Stimulated activated effector memory CD8-positive, alpha-beta T cell treated with anti-CD3 and anti-CD28 coated beads, Interleukin-12 subunit alpha, Interleukin-12 subunit beta, amount 100 ng/mL, for 72 hours (primary cell): ENCODE results near the gene IGBP1.
"Not testable (repeated sequence)": the region's sequence is repeated elsewhere in the genome, so short reads cannot be mapped to it uniquely, and the experiment has no call there.

Source experiments
- ATAC-seq: fragments of 150-1000 bp; cut with Tn5 transposase; 2 replicates; pipeline ENCODE4 v1.10.0; 2021
- DNase-seq, 2 donors: peaks; one replicate each; pipeline ENCODE4 v3.0.0; 2021 to 2022; ENCODE audit warnings: low spot score in 2 of 2
- H3K27ac Mint-ChIP-seq: one replicate; pipeline ENCODE4 v1.8.0; 2022; ENCODE audit warnings: mild to moderate bottlenecking, mixed read lengths
- H3K36me3 Mint-ChIP-seq: one replicate; pipeline ENCODE4 v1.8.0; 2022; ENCODE audit warnings: mild to moderate bottlenecking, mixed read lengths
- H3K4me1 Mint-ChIP-seq: one replicate; pipeline ENCODE4 v1.8.0; 2022; ENCODE audit warnings: mixed read lengths
- H3K4me3 Mint-ChIP-seq: one replicate; pipeline ENCODE4 v1.8.0; 2022; ENCODE audit warnings: mild to moderate bottlenecking, mixed read lengths
- H3K9me3 Mint-ChIP-seq: one replicate; pipeline ENCODE4 v1.8.0; 2022; ENCODE audit warnings: mixed read lengths

IGBP1 gene

GRCh38 chrX:70133303-70134115 lies at the start of gene IGBP1:
Gene IGBP1, plus strand, starts transcription at chrX:70133447. Its CDS starts 501 bp downstream, at chrX:70133948.
- Mint-ChIP-seq H3K4me1 (peaks cover 22% of the 10 kb centered on the region), H3K4me3 (peak within 1 kb of the TSS; percentile 86), H3K36me3 (peaks cover 38% of the 10 kb centered on the region), H3K9me3 (no peaks in the 10 kb centered on the region), H3K27ac (peak within 1 kb of the TSS; percentile 96)
- ATAC-seq = peak; percentile 90
- DNase-seq = peak; percentile 38 to 74

GRCh38 chrX:70084592-70085240 lies 48.5 kb upstream of the IGBP1 start:
- Mint-ChIP-seq H3K4me1 (no peaks in the 10 kb centered on the region), H3K27ac (no peak overlapping the region), H3K9me3 (no peaks in the 10 kb centered on the region), H3K36me3 (no peaks in the 10 kb centered on the region), H3K4me3 (no peak overlapping the region)
- no peak for ATAC-seq
- DNase-seq = no peak

- no peak for DNase-seq
- H3K27ac Mint-ChIP-seq = no peak overlapping the region
Observed at GRCh38 chrX:70087857-70088630, 45.2 kb upstream of the IGBP1 start.

GRCh38 chrX:70088751-70089150 lies 44.5 kb upstream of the IGBP1 start:
- Mint-ChIP-seq H3K27ac (no peak overlapping the region), H3K9me3 (no peaks in the 10 kb centered on the region), H3K4me3 (no peak overlapping the region), H3K4me1 (no peaks in the 10 kb centered on the region), H3K36me3 (no peaks in the 10 kb centered on the region)
- DNase-seq (no peak), ATAC-seq (no peak)

More at GRCh38 chrX:70087857-70088630, 45.2 kb upstream of the IGBP1 start:
- Mint-ChIP-seq H3K9me3 (no peaks in the 10 kb centered on the region), H3K4me1 (no peaks in the 10 kb centered on the region), H3K36me3 (no peaks in the 10 kb centered on the region), H3K4me3 (no peak overlapping the region)
- ATAC-seq = no peak

GRCh38 chrX:70089604-70090297 lies 43.5 kb upstream of the IGBP1 start:
- Mint-ChIP-seq H3K27ac (peak overlapping the region; percentile 52), H3K36me3 (no peaks in the 10 kb centered on the region), H3K4me1 (no peaks in the 10 kb centered on the region), H3K4me3 (no peak overlapping the region), H3K9me3 (no peaks in the 10 kb centered on the region)
- ATAC-seq (no peak), DNase-seq (no peak)

- Mint-ChIP-seq H3K9me3 (no peaks in the 10 kb centered on the region), H3K27ac (no peak overlapping the region)
Observed at GRCh38 chrX:70092247-70092646, 41.0 kb upstream of the IGBP1 start.

GRCh38 chrX:70096052-70096451 lies 37.2 kb upstream of the IGBP1 start:
- Mint-ChIP-seq H3K36me3 (no peaks in the 10 kb centered on the region), H3K4me3 (no peak overlapping the region), H3K4me1 (no peaks in the 10 kb centered on the region), H3K27ac (no peak overlapping the region), H3K9me3 (no peaks in the 10 kb centered on the region)
- no peak for DNase-seq
- ATAC-seq = no peak

More at GRCh38 chrX:70092247-70092646, 41.0 kb upstream of the IGBP1 start:
- H3K4me3 Mint-ChIP-seq = no peak overlapping the region
- no peak for DNase-seq
- ATAC-seq = no peak
- H3K36me3 Mint-ChIP-seq = no peaks in the 10 kb centered on the region
- no peaks in the 10 kb centered on the region for H3K4me1 Mint-ChIP-seq

GRCh38 chrX:70105229-70105628 lies 28.0 kb upstream of the IGBP1 start:
- Mint-ChIP-seq H3K9me3 (no peaks in the 10 kb centered on the region), H3K36me3 (no peaks in the 10 kb centered on the region), H3K27ac (no peak overlapping the region), H3K4me1 (no peaks in the 10 kb centered on the region), H3K4me3 (no peak overlapping the region)
- DNase-seq = no peak
- no peak for ATAC-seq

GRCh38 chrX:70111436-70112026 lies 21.7 kb upstream of the IGBP1 start:
- H3K9me3 Mint-ChIP-seq, H3K27ac Mint-ChIP-seq, DNase-seq, H3K4me3 Mint-ChIP-seq, H3K36me3 Mint-ChIP-seq, H3K4me1 Mint-ChIP-seq, ATAC-seq: not testable (repeated sequence)

- ATAC-seq (no peak), DNase-seq (no peak)
- Mint-ChIP-seq H3K9me3 (peaks cover 3% of the 10 kb centered on the region), H3K4me1 (no peaks in the 10 kb centered on the region), H3K27ac (no peak overlapping the region), H3K36me3 (no peaks in the 10 kb centered on the region), H3K4me3 (no peak overlapping the region)
Observed at GRCh38 chrX:70117738-70118137, 15.5 kb upstream of the IGBP1 start.

GRCh38 chrX:70123014-70123413 lies 10.2 kb upstream of the IGBP1 start:
- ATAC-seq, DNase-seq, H3K9me3 Mint-ChIP-seq, H3K4me1 Mint-ChIP-seq, H3K27ac Mint-ChIP-seq, H3K36me3 Mint-ChIP-seq, H3K4me3 Mint-ChIP-seq: not testable (repeated sequence)

GRCh38 chrX:70124678-70125077 lies 8.6 kb upstream of the IGBP1 start:
- Mint-ChIP-seq H3K4me1 (no peaks in the 10 kb centered on the region), H3K36me3 (no peaks in the 10 kb centered on the region), H3K9me3 (no peaks in the 10 kb centered on the region)

GRCh38 chrX:70128071-70128470 lies 5.2 kb upstream of the IGBP1 start:
- Mint-ChIP-seq H3K4me3 (no peak overlapping the region), H3K9me3 (no peaks in the 10 kb centered on the region), H3K4me1 (peaks cover 4% of the 10 kb centered on the region), H3K36me3 (no peaks in the 10 kb centered on the region), H3K27ac (peak overlapping the region; percentile 43)
- ATAC-seq (no peak), DNase-seq (no peak)

More at GRCh38 chrX:70124678-70125077, 8.6 kb upstream of the IGBP1 start:
- DNase-seq (no peak), ATAC-seq (no peak)
- H3K4me3 Mint-ChIP-seq = no peak overlapping the region
- H3K27ac Mint-ChIP-seq = no peak overlapping the region

- Mint-ChIP-seq H3K36me3 (peaks cover 10% of the 10 kb centered on the region), H3K4me1 (peaks cover 6% of the 10 kb centered on the region), H3K4me3 (no peak overlapping the region), H3K9me3 (no peaks in the 10 kb centered on the region), H3K27ac (no peak overlapping the region)
- ATAC-seq = no peak
- DNase-seq = no peak
Observed at GRCh38 chrX:70129816-70130215, 3.4 kb upstream of the IGBP1 start.

GRCh38 chrX:70132224-70132623 lies 1.0 kb upstream of the IGBP1 start:
- H3K4me1 Mint-ChIP-seq = peaks cover 20% of the 10 kb centered on the region
- no peaks in the 10 kb centered on the region for H3K9me3 Mint-ChIP-seq
- H3K36me3 Mint-ChIP-seq = peaks cover 25% of the 10 kb centered on the region
- ATAC-seq = no peak
- peak overlapping the region; percentile 96 for H3K27ac Mint-ChIP-seq
- peak overlapping the region; percentile 86 for H3K4me3 Mint-ChIP-seq
- DNase-seq = no peak
